T-helper 2 cell treated with Interferon-gamma antibody and Interleukin-4, amounts not matched to agents 5 μg/mL and 100 μg/mL, for 36 hours (primary cell): ENCODE results near the gene HOXD12.

Experiments used
- DNase-seq: peaks from one replicate; pipeline ENCODE4 v3.0.0; 2021; ENCODE audit warnings: low spot score
- H3K27ac Mint-ChIP-seq: one replicate; pipeline ENCODE4 v1.8.0; 2021; ENCODE audit warnings: mild to moderate bottlenecking, mixed read lengths
- H3K27me3 Mint-ChIP-seq: one replicate; pipeline ENCODE4 v1.8.0; 2021; ENCODE audit warnings: low read depth, mixed read lengths
- H3K36me3 Mint-ChIP-seq: one replicate; pipeline ENCODE4 v1.8.0; 2021; ENCODE audit warnings: low read depth, mixed read lengths
- H3K4me1 Mint-ChIP-seq: one replicate; pipeline ENCODE4 v1.8.0; 2021; ENCODE audit warnings: low read depth, mixed read lengths
- H3K4me3 Mint-ChIP-seq: one replicate; pipeline ENCODE4 v1.8.0; 2022; ENCODE audit warnings: mild to moderate bottlenecking, moderate library complexity, mixed read lengths
- H3K9me3 Mint-ChIP-seq: one replicate; pipeline ENCODE4 v1.8.0; 2021; ENCODE audit warnings: mixed read lengths

Gene HOXD12

DNA sequence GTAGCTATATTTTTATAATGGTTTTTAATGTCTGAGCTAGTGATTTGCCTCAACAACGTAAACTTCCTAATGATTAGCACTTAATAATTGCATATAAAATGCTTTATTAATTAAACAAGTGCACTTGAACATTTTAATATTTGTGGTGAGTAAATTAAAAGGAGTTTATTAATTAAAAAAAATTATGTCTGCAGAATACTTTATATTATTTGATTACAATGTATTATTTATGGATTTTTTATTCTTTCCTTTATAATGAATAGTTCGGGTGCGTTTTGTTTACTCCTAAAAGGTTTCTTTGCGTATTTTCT, 32.2 kb downstream of the HOXD12 start:
- Mint-ChIP-seq H3K27ac (no peak overlapping the region), H3K4me3 (no peak overlapping the region)

DNA sequence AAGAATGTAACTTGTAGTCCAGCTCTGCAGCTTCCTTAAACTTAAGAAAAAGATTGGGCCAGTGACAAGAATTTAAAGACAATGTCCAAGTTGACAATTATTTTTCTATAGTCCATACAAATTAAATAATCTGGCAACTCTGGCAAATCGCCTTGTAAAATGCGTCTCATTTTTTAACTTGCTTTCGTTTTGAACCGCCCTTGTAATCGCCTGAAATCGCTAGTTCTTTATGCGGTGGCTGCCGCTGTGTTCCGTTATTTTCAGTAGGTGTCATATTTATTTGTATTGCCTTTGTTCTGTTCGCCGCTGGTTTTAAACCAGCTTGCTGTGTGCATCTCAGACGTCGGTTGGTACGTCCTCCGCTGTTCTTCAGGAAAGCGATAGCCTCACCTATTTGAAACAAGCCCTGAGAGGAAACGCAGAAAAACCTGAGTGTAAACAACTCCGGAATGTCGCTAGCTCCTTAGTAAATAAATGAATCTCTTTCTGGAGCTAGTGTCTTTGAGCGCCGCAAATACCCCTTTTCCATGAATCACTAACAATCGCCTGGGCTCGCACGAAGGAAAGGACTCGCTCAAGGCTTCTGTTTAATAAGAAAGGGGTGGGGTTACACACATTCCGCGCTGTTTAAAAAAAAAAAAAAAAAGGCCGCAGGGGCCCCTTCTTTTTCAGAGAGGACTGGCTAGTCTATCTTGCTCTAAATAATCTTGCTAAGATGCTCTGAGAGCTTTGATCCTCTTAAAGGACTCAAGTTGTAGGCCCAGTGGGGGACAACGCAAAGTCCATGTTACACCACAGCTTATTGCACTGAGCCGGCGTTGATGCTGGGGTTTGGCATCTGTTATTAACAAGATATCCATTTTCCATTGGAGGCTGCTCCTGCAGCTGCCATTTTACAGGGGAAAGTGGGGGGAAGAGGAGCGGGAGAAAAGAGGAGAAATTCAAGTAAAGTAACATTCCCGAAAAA, 32.9 kb downstream of the HOXD12 start:
- DNase-seq = no peak
- Mint-ChIP-seq H3K27me3 (peaks cover 85% of the 10 kb centered on the region), H3K9me3 (no peaks in the 10 kb centered on the region), H3K36me3 (peaks cover 1% of the 10 kb centered on the region), H3K4me3 (peak overlapping the region; percentile 66), H3K4me1 (peaks cover 11% of the 10 kb centered on the region), H3K27ac (peak overlapping the region; percentile 27)

More for the DNA sequence above, 32.2 kb downstream of the HOXD12 start:
- Mint-ChIP-seq H3K36me3 (peaks cover 1% of the 10 kb centered on the region), H3K9me3 (no peaks in the 10 kb centered on the region), H3K27me3 (peaks cover 84% of the 10 kb centered on the region), H3K4me1 (peaks cover 9% of the 10 kb centered on the region)
- no peak for DNase-seq

DNA sequence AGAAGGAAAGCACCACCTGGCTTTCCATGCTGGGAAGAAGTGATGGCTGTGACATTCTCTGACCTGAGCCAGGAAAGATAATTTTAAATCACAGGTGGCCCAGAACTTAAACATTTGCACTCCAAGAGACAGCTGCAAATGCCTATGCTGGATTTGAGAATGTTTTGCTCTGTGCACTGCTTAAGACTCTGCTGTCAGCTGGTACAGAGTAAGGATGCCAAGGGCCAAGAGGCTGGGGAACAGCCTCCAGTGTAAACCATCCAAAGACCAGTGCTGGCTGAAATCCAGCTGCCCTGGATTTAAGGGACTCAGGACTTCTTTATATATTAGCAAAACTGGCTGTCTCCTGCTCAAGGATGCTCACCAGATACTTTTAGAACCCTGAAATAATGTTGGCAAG, 33.8 kb downstream of the HOXD12 start:
- Mint-ChIP-seq H3K27me3 (peaks cover 85% of the 10 kb centered on the region), H3K36me3 (peaks cover 1% of the 10 kb centered on the region), H3K9me3 (no peaks in the 10 kb centered on the region), H3K4me1 (peaks cover 12% of the 10 kb centered on the region), H3K27ac (no peak overlapping the region), H3K4me3 (no peak overlapping the region)
- DNase-seq = no peak

DNA sequence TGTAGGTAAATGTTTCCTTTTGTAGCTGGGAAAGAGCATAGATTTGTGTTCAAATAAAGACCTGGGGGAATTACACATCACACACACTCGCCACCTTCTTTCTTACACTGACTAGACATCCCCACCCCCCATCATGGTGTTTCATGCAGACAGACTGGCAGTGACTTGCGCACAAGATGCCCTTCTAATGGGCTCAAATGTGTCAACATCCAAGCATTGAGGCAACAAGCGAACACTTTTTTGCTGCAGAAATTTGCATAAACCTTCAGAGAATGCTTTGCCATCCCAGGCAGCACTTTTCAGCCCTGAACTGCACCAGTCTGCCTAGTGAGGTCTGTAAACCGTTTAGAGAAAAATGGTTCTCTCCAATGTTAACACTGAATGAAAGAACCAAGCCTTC, 34.4 kb downstream of the HOXD12 start:
- H3K4me1 Mint-ChIP-seq = peaks cover 18% of the 10 kb centered on the region
- no peaks in the 10 kb centered on the region for H3K9me3 Mint-ChIP-seq
- no peak overlapping the region for H3K4me3 Mint-ChIP-seq
- DNase-seq = no peak
- H3K27ac Mint-ChIP-seq = no peak overlapping the region
- H3K27me3 Mint-ChIP-seq = peaks cover 85% of the 10 kb centered on the region
- H3K36me3 Mint-ChIP-seq = peaks cover 1% of the 10 kb centered on the region

DNA sequence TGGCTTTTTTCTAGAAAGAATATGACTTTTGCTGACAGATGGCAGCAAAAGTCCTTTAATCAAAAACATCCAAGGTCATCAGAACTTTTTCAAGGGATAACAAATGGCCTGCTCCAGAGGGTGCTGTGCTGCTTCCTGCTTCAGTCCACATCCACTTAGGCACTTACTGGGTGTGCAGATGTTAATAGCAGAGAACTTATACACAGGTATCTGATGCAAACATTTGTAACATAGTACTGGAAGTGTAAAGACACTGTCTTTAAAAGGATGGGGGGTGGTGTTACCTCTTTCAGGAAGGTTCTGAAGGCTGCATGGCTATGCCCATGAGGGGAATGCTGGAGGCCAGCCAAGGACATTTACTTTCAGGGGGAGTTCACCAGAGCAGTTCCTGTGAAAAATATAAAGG, 35.4 kb downstream of the HOXD12 start:
- DNase-seq = no peak
- peaks cover 1% of the 10 kb centered on the region for H3K36me3 Mint-ChIP-seq
- H3K4me3 Mint-ChIP-seq = no peak overlapping the region
- H3K27ac Mint-ChIP-seq = no peak overlapping the region
- no peaks in the 10 kb centered on the region for H3K9me3 Mint-ChIP-seq
- H3K4me1 Mint-ChIP-seq = peaks cover 25% of the 10 kb centered on the region
- peaks cover 91% of the 10 kb centered on the region for H3K27me3 Mint-ChIP-seq

DNA sequence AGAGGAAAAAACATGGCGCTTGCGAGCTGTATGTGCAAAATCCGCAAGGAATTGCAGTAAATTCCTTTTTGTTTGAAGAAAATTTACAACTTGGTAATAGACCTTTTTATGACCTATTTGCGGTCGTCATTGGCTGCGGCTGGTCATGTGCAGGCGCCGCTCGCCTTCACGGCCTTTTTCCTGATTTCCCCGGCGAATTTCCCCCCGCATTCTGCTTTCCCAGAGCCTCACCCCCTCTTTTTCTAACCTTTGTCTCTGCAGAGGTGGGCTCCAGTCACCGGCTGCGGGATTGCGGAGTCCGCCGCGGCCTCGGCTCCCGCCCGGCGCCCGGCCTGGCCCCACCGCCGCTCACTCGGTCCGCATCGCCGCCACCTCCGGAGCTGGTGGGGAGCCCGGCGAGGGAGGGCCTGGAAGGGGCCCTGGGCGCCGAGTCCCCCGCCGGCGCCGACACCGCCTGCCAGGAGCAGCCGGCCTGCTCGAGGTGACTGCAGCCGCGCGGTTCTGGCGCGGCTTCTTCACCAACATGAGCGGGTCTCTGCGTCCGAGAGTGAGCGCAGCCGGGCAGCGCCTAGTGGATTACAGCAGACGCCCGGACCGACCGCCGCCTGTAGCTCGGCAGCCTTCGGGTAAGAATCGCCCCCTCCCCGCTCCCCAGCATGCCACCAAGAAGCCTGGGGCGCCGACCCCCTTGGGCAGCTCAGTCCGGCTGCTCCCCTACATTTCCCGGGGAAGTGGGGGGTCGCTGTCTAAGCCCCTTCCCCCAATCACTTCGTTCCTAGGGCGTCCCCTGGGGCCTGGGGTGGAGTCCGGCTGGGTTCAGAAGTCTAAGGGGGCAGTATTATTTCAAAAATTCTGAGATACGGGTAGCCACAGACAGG, 37.0 kb downstream of the HOXD12 start:
- no peaks in the 10 kb centered on the region for H3K9me3 Mint-ChIP-seq
- peaks cover 1% of the 10 kb centered on the region for H3K36me3 Mint-ChIP-seq
- peaks cover 24% of the 10 kb centered on the region for H3K4me1 Mint-ChIP-seq
- no peak for DNase-seq
- H3K27ac Mint-ChIP-seq = no peak overlapping the region
- no peak overlapping the region for H3K4me3 Mint-ChIP-seq
- H3K27me3 Mint-ChIP-seq = peaks cover 93% of the 10 kb centered on the region

DNA sequence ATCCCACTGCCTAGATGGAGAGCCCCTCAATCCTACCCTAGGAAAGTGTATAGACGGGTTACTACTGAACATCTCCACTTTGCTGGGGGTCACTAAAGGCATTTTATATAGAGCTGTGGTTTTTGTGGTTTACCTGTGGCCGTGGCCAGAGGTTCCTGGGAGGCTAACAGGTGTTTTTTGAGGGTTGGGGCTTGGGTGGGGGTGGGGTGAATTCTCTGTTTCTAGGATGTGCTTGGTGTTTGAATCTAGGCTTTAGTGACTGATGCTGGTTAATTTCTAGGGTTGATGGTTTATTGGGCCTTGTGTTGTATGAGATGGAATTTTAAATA, 37.6 kb downstream of the HOXD12 start:
- Mint-ChIP-seq H3K4me1 (peaks cover 24% of the 10 kb centered on the region), H3K36me3 (peaks cover 1% of the 10 kb centered on the region), H3K27ac (no peak overlapping the region), H3K27me3 (peaks cover 93% of the 10 kb centered on the region), H3K9me3 (no peaks in the 10 kb centered on the region), H3K4me3 (no peak overlapping the region)
- DNase-seq = no peak

DNA sequence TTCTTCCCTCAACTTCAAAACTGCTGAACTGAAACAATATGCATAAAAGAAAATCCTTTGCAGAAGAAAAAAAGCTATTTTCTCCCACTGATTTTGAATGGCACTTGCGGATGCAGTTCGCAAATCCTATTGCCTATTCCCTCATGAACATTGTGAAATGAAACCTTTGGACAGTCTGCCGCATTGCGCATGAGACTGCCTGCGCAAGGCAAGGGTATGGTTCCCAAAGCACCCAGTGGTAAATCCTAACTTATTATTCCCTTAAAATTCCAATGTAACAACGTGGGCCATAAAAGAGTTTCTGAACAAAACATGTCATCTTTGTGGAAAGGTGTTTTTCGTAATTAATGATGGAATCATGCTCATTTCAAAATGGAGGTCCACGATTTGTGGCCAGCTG, 38.3 kb downstream of the HOXD12 start:
- peaks cover 93% of the 10 kb centered on the region for H3K27me3 Mint-ChIP-seq
- peaks cover 21% of the 10 kb centered on the region for H3K4me1 Mint-ChIP-seq
- DNase-seq = no peak
- H3K36me3 Mint-ChIP-seq = no peaks in the 10 kb centered on the region
- H3K4me3 Mint-ChIP-seq = no peak overlapping the region
- no peak overlapping the region for H3K27ac Mint-ChIP-seq
- no peaks in the 10 kb centered on the region for H3K9me3 Mint-ChIP-seq

DNA sequence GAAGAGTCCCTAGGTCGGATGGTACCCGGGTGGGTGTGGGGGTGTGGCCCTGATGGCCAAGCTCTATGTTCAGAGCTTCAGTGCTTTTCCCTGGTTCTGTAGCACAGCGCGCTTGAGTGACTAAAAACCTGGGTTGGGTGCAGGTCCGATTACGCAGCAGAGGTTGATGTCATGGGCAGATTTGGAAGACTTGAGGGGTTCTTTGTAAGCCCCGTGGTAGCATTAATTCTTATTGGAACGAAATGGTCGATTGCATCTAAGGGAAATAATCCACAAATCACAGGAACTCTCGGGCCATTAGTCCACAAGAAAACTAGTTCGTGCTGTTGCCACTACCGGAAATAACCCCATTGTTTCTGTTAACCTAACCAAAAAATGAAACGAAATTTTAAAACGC, 38.9 kb downstream of the HOXD12 start:
- DNase-seq = no peak
- no peak overlapping the region for H3K27ac Mint-ChIP-seq

DNA sequence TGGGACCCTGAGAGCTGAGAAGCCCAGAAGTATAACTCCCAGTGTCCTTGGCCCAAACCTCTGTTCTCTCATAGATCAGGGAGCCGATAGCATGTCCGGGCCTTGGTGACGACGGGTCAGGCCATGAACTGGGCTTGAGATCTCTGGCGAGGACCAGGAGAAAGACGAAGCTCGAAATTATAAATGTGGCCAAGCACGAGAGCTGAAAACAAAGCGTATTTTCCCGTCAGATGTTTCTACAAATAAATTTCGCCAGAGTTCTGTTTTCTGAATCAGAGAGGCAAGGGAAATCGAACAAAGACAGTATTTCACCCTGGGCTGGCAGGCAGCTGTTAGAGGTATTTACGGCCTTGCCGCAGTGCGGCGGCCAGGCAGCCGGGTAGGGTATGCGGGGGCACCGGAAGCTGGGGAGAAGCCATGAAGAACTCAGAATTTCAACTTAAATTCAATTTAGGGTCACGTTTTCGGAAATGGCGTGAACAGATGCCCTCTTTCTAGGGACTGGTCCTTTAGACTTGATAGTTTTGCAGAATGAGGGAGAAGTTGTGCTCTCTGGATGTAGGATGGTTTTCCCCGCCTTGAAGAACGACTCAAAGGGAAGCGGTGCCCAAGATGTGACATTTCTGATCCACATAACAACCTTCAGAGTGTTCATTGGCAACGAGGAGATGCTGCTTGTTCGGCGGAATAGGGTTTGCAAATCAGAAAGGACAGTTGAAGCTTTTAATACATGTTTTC, 39.5 kb downstream of the HOXD12 start:
- Mint-ChIP-seq H3K27me3 (peaks cover 91% of the 10 kb centered on the region), H3K36me3 (no peaks in the 10 kb centered on the region), H3K27ac (peak overlapping the region; percentile 31), H3K9me3 (no peaks in the 10 kb centered on the region), H3K4me1 (peaks cover 21% of the 10 kb centered on the region), H3K4me3 (no peak overlapping the region)
- DNase-seq = no peak

More for the DNA sequence above, 38.9 kb downstream of the HOXD12 start:
- Mint-ChIP-seq H3K36me3 (no peaks in the 10 kb centered on the region), H3K27me3 (peaks cover 91% of the 10 kb centered on the region), H3K4me3 (peak overlapping the region; percentile 14), H3K4me1 (peaks cover 21% of the 10 kb centered on the region), H3K9me3 (no peaks in the 10 kb centered on the region)

DNA sequence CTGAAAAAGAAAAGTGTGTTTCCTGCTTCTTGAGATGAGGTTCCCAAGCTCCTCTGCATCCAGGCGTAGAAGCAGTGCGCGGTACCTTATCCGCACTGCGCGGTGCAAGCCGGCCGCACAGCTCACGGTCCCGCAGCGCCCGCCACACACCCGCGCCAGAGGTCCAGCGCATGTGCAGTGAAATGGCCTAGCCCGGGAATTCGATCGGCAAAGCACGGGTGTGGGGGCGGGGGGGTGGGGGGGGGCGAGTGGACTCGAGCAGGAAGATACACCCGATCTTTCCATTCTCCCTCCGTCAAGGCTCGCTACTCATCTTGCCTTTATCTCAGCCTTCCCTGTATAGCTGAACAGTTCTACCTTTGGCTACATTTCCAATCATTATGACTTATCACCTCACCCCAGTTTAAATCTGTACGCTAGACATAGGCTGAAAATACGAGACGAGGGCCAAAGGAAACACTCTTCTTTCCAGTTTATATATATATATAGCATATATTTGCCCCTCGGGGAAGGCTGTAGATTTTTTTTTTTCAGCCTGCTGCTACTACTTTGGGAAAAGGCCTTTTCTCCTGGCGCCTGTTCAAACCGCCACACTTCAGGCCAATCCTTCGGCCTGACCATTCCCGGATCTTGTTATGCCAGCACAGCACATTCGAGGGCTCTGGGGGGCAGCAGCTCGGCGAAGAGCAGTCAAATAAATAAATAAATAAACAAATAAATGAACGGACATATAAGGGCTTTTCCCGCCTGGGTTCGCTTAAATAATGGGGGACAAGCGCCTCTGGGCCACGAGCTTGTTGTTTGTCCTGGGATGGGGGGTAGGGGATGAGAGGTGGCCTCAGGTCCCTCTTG, 40.3 kb downstream of the HOXD12 start:
- no peak overlapping the region for H3K4me3 Mint-ChIP-seq
- no peak overlapping the region for H3K27ac Mint-ChIP-seq
- H3K4me1 Mint-ChIP-seq = peaks cover 21% of the 10 kb centered on the region
- DNase-seq = no peak
- peaks cover 88% of the 10 kb centered on the region for H3K27me3 Mint-ChIP-seq
- H3K36me3 Mint-ChIP-seq = no peaks in the 10 kb centered on the region
- H3K9me3 Mint-ChIP-seq = no peaks in the 10 kb centered on the region

DNA sequence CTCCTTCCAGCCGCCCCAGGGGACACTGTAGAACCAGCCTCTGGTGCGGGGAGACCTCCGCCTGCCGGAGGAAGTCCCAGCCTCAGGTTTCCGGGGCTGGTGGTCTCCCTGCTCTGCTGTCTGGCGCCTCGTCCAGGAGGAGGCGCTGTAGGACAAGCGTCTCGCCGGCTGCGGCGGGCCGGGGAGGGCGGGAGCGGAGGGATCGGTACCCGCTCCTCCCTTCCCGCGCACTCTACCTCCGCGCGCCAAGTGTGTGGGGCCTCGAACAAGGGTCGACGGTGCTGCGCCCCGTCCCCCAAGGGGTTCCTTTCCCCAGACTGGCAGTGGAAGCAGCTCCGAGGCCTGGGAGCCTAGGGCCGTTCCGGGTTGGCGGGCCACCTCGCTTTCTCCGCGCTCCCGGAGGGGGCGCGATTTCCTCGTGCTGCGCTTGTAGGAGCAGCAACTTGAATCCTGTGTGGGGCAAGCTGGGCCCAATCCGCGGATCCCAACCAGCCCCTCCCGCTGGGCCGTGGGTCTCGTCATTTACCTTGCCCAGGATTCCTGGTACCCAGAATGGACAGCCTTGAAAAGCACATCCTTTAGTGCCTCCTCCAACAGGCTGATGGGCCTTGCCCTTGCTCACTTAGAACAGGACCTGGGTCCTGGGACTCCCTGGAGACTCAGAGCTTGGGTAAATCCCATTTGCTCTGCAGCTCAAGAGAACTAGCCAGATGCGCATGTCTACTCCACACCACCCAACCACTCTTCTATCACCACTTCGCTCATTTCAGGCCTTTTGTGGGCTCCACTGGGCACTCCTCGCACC, 41.1 kb downstream of the HOXD12 start:
- Mint-ChIP-seq H3K36me3 (no peaks in the 10 kb centered on the region), H3K27me3 (peaks cover 88% of the 10 kb centered on the region), H3K27ac (no peak overlapping the region), H3K4me3 (peak overlapping the region; percentile 12), H3K9me3 (no peaks in the 10 kb centered on the region), H3K4me1 (peaks cover 21% of the 10 kb centered on the region)
- peak; percentile 66 for DNase-seq
